B cell (primary cell): ENCODE measurements around the gene NBAS. TPM values are rescaled to one million over a fixed set of nuclear protein-coding genes. Genes with fewer than 3 reads are reported as not detected.

Source experiments
- ATAC-seq: fragments of 200-7000 bp; cut with Tn5 transposase; one replicate; pipeline ENCODE4 v1.10.0; 2021; ENCODE audit warnings: low read depth, mild to moderate bottlenecking, moderate number of reproducible peaks, moderate library complexity
- CTCF ChIA-PET: fragments of 350-600 bp; sonication (Branson Sonifier 250); formaldehyde crosslinking; loops from one replicate; lab custom pipeline; 2021; ENCODE audit warnings: antibody characterized with exemption, inconsistent platforms; lab: Charles Lee
- POLR2A ChIA-PET: fragments of 350-600 bp; sonication (Branson Sonifier 250); formaldehyde crosslinking; loops from one replicate; lab custom pipeline; 2021; ENCODE audit warnings: antibody characterized with exemption; lab: Charles Lee
- DNase-seq: peaks from one replicate; pipeline ENCODE4 v3.0.0; 2013
- H2AFZ ChIP-seq: 2 replicates; pipeline ENCODE4 v1.6.1; 2012; ENCODE audit warnings: mild to moderate bottlenecking, low read depth, low read length; ENCODE audit not compliant: insufficient read depth, poor library complexity, severe bottlenecking
- H3K27ac ChIP-seq, 2 donors: 1 replicate in 1 of 2; 2 replicates in 1 of 2; pipeline ENCODE4 v1.5.1; 2012 to 2013; ENCODE audit warnings: low read length in 2 of 2, mild to moderate bottlenecking in 2 of 2, moderate library complexity in 1 of 2
- H3K27me3 ChIP-seq, 4 experiments: fragments of 200-600 bp in 1 of 4; sonication (generic) in 1 of 4; replicated peaks in 1 of 4; 1 replicate in 2 of 4; 2 replicates in 2 of 4; pipeline versions ENCODE4 v1.6.1 to v1.7.0; 2013 to 2016; ENCODE audit warnings: low read length in 3 of 4, mild to moderate bottlenecking in 2 of 4, mixed read lengths in 1 of 4, moderate library complexity in 1 of 4; ENCODE audit not compliant: insufficient read depth in 4 of 4, control insufficient read depth in 3 of 4; ENCODE audit errors: control extremely low read depth in 1 of 4
- H3K36me3 ChIP-seq, 2 experiments: replicated peaks in 1 of 2; 1 replicate in 1 of 2; 2 replicates in 1 of 2; pipeline versions ENCODE4 v1.6.1 to v1.7.1; 2013; ENCODE audit warnings: low read length in 1 of 2; ENCODE audit not compliant: insufficient read depth in 2 of 2, control insufficient read depth in 1 of 2; ENCODE audit errors: control extremely low read depth in 1 of 2, extremely low read depth in 1 of 2
- H3K4me1 ChIP-seq, 2 donors: fragments of 200-600 bp in 1 of 2; sonication (generic) in 1 of 2; 1 replicate in 1 of 2; 2 replicates in 1 of 2; pipeline versions ENCODE4 v1.5.1 to v1.6.1; 2013 to 2017; ENCODE audit warnings: low read length in 2 of 2; ENCODE audit not compliant: control insufficient read depth in 2 of 2, insufficient read depth in 2 of 2
- H3K4me2 ChIP-seq: replicated peaks from 2 replicates; pipeline ENCODE3; 2012; ENCODE audit warnings: mild to moderate bottlenecking, low read depth, low read length; ENCODE audit not compliant: poor library complexity, severe bottlenecking
- H3K4me3 ChIP-seq, 5 experiments: fragments of 200-600 bp in 1 of 5; sonication (generic) in 1 of 5; 1 replicate in 3 of 5; 2 replicates in 2 of 5; pipeline versions ENCODE4 v1.5.1 to v1.7.0; 2011 to 2016; ENCODE audit warnings: low read length in 4 of 5, mild to moderate bottlenecking in 4 of 5, low read depth in 2 of 5, control low read depth in 1 of 5, moderate library complexity in 1 of 5; ENCODE audit not compliant: insufficient read depth in 1 of 5; ENCODE audit errors: control extremely low read depth in 1 of 5, extremely low read depth in 1 of 5
- H3K79me2 ChIP-seq: fragments of 200-600 bp; sonication (generic); one replicate; pipeline ENCODE4 v1.6.0; 2016; ENCODE audit warnings: low read length; ENCODE audit not compliant: control insufficient read depth, insufficient read depth
- H3K9ac ChIP-seq: fragments of 200-600 bp; sonication (generic); 2 replicates; pipeline ENCODE4 v1.6.1; 2017; ENCODE audit warnings: mild to moderate bottlenecking, low read length, moderate library complexity
- H3K9me3 ChIP-seq, 3 donors: one replicate each; pipeline versions ENCODE4 v1.6.1 to v1.7.1; 2013; ENCODE audit warnings: low read length in 2 of 3; ENCODE audit not compliant: control insufficient read depth in 2 of 3, insufficient read depth in 1 of 3; ENCODE audit errors: control extremely low read depth in 1 of 3
- H4K20me1 ChIP-seq: 2 replicates; pipeline ENCODE4 v1.6.0; 2012; ENCODE audit warnings: mild to moderate bottlenecking, low read length; ENCODE audit not compliant: insufficient read depth, control insufficient read depth, poor library complexity, severe bottlenecking
- H3K27ac Mint-ChIP-seq: one replicate; pipeline ENCODE4 v1.8.0; 2021; ENCODE audit warnings: mixed read lengths
- H3K27me3 Mint-ChIP-seq: one replicate; pipeline ENCODE4 v1.8.0; 2021; ENCODE audit warnings: mixed read lengths
- H3K4me1 Mint-ChIP-seq: one replicate; pipeline ENCODE4 v1.8.0; 2021; ENCODE audit warnings: mixed read lengths
- H3K4me3 Mint-ChIP-seq: one replicate; pipeline ENCODE4 v1.8.0; 2021; ENCODE audit warnings: mixed read lengths
- H3K9me3 Mint-ChIP-seq: one replicate; pipeline ENCODE4 v1.8.0; 2022; ENCODE audit warnings: mixed read lengths; ENCODE audit not compliant: insufficient read depth
- CTCF ChIP-seq: fragments of 200-600 bp; IDR thresholded peaks from one replicate; pipeline ENCODE4 v1.8.0; 2022; ENCODE audit warnings: antibody characterized with exemption, mild to moderate bottlenecking
- EZH2 ChIP-seq: IDR thresholded peaks from 2 replicates; pipeline ENCODE4 v1.6.1; 2012; ENCODE audit warnings: borderline replicate concordance, low read depth, mild to moderate bottlenecking, moderate library complexity, low read length; ENCODE audit not compliant: insufficient read depth, poor library complexity, severe bottlenecking
- WGBS: methylation state at CpG from one replicate; pipeline ENCODE4 v1.1.5; 2013; ENCODE audit warnings: missing lambda C conversion rate; ENCODE audit not compliant: insufficient coverage; 5-methylcytosine and 5-hydroxymethylcytosine counted together
- intact Hi-C: fragments of 100-400 bp; cut with micrococcal nuclease; formaldehyde crosslinking; loops from one replicate; pipeline ENCODE4 v1.10.0; 2022
- polyA plus RNA-seq: library from polyadenylated mRNA; depleted of rRNA; stranded (reverse); fragments of >200 nt; gene quantifications from 2 replicates; pipeline ENCODE4 v1.2.3, GENCODE V29; 2012
- total RNA-seq, 2 donors: library from RNA; stranded (reverse); fragments of 120-200 nt in 1 of 2; gene quantifications; 1 replicate in 1 of 2; 2 replicates in 1 of 2; pipeline versions ENCODE4 v1.2.3 to v1.2.4, GENCODE V29; 2013 to 2022

The NBAS gene
- total and polyA plus RNA-seq, 2 donors (not counting 1 experiment from before 2014, with no cell fraction given) = 10.6 to 37.3 TPM

GRCh38 chr2:15582710-15583357 is 21.7 kb upstream of the NBAS start:
- intact Hi-C loops = no loop called here
- Histone ChIP-seq H3K27me3 (peaks cover 0 to 4% (median 1%) of the 10 kb centered on the region in 4 experiments), H3K4me2 (peak overlapping the region; percentile 54), H4K20me1 (no peaks in the 10 kb centered on the region), H3K36me3 (no peaks in the 10 kb centered on the region), H3K79me2 (no peaks in the 10 kb centered on the region), H3K27ac (no peak overlapping the region), H2AFZ (peak overlapping the region; percentile 67), H3K9me3 (peaks cover 0 to 6% (median 0%) of the 10 kb centered on the region in 3 donors), H3K4me1 (peaks cover 9 to 13% of the 10 kb centered on the region in 2 donors), H3K4me3 (peak overlapping the region in 2 of 5 experiments; percentile 22 to 47), H3K9ac (peak overlapping the region; percentile 32)
- Mint-ChIP-seq H3K4me1 (peaks cover 16% of the 10 kb centered on the region), H3K27ac (peak overlapping the region; percentile 39), H3K9me3 (no peaks in the 10 kb centered on the region), H3K4me3 (peak overlapping the region; percentile 70), H3K27me3 (peaks cover 5% of the 10 kb centered on the region)
- POLR2A ChIA-PET = interaction anchor here (0.5 kb wide), 1 partner anchor 29 kb away, joined by 5 read pairs; no protein-coding TSS in a partner anchor
- no peak for TF ChIP-seq CTCF
- TF ChIP-seq EZH2 = no peak
- 65% methylated on average over 13 of the region's 15 CpGs for WGBS
- DNase-seq = peak; percentile 24
- CTCF ChIA-PET = no interaction called here
- peak; percentile 58 for ATAC-seq

- Histone ChIP-seq H3K27ac (no peak overlapping the region), H2AFZ (no peak overlapping the region), H3K9ac (no peak overlapping the region), H3K79me2 (no peaks in the 10 kb centered on the region), H3K9me3 (peaks cover 0 to 6% (median 0%) of the 10 kb centered on the region in 3 donors), H3K4me3 (no peak overlapping the region), H3K4me1 (peaks cover 9 to 16% of the 10 kb centered on the region in 2 donors), H3K4me2 (no peak overlapping the region), H3K36me3 (no peaks in the 10 kb centered on the region), H3K27me3 (peaks cover 0 to 5% (median 2%) of the 10 kb centered on the region in 4 experiments), H4K20me1 (no peaks in the 10 kb centered on the region)
- ChIA-PET POLR2A (no interaction called here), CTCF (no interaction called here)
- H3K27ac Mint-ChIP-seq = no peak overlapping the region
- no peaks in the 10 kb centered on the region for H3K9me3 Mint-ChIP-seq
- intact Hi-C loops = no loop called here
- ATAC-seq (no peak), DNase-seq (no peak)
- WGBS = 100% methylated on average over 2 of the region's 2 CpGs
- TF ChIP-seq CTCF (no peak), EZH2 (no peak)
- H3K4me1 Mint-ChIP-seq = peaks cover 16% of the 10 kb centered on the region
- H3K4me3 Mint-ChIP-seq = no peak overlapping the region
- H3K27me3 Mint-ChIP-seq = peaks cover 2% of the 10 kb centered on the region
Observed at GRCh38 chr2:15580451-15580850, 19.3 kb upstream of the NBAS start.
